Measurements from ENCODE around the gene MIA3.
A peak's percentile ranks its signal among the peaks of the same experiment; 100 is the strongest.
"Not testable (repeated sequence)": the region's sequence is repeated elsewhere in the genome, so short reads cannot be mapped to it uniquely, and the experiment has no call there.

The MIA3 gene

GRCh38 chr1:222623458-222623857 is 5.6 kb downstream of the MIA3 start:
- no peak for DNase-seq

GRCh38 chr1:222624214-222624613 is 6.3 kb downstream of the MIA3 start:
- DNase-seq, result no peak

DNA sequence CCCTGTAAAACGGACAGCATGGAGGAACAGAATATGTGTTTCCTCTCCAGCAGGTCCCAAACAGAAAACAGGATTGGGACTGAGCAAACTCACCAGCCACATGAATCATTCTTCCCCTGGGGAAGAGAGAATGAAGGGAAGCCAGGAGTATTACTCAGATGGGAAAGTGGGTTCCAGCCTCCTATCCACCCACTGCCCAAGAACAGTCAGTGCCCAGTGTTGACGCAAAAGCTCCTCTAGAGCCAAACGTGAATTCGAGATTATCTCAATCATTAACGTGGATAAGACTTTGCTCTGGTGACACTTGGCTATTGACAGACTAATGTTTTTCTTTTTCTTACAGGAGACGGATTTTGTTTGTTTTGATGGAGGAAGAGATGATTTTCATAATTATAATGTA is 9.3 kb downstream of the MIA3 start:
- no peak for DNase-seq

- no peak for DNase-seq
Measured at GRCh38 chr1:222629921-222630535, 12.1 kb downstream of the MIA3 start.

DNA sequence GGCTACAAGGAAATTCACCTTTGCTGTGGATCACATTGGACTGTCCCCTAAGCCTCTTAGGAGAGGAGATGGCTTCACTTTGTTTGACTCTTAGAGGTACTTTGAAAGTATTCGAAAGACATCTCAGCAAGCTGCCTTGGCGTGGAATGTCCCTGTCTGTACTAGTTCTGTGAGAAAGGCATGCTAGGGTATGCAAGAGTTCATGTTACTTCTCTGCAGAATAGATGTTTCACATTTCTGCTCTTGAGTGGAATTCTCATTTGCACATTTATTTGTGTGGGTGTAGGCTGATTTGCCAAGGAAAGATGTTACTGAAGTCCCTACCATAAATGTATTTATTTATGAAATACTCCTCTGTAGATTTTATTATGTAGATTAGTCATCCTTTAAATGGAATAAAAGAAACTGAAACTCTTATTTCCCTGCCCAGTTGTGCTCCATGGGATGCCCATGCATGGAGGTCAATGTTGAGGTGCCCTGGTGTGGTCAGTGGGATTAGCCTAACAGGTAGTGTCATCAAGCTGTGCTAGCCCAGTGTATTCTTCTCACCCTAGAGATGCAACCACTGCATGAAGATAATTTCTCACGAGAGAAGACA is 13.8 kb downstream of the MIA3 start:
- no peak for DNase-seq

GRCh38 chr1:222632749-222633148 is 14.9 kb downstream of the MIA3 start:
- no peak for DNase-seq

DNA sequence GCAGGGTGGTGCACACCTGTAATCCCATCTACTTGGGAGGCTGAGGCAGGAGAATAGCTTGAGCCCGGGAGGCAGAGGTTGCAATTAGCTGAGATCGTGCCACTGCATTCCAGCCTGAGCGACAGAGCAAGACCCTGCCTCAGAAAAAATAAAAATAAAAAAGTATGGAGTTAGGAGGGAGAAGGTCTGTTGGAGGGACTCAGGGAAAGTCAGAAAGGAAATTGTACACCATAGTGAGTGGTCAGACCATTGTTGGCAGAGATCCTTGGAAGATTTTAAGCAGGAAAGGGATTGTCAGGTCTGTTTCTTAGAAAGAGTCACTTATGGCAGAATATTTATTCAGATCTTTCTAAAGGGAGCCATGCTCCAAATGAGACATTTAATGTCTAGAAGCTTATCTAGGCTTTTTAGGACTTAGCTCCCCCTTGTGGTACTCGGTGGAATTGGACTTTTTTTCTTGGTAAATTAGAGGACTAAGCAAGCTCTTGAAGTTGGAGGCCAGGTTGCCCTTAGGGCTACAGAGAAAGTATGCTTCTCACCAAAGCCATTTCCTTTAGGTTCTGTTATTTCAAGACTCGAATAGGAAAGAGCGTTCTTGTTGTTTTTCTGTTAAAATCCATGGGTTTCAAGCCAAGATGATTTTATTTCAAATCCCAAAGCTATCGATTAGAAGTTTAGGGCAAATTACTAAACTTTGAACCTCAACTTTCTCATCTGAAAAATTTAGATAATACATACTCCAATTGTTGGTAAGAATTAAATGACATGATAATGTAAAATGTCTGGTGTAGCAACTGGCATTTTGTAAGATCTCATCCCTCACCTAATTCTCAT is 16.5 kb downstream of the MIA3 start:
- DNase-seq, result peak; percentile 65

DNA sequence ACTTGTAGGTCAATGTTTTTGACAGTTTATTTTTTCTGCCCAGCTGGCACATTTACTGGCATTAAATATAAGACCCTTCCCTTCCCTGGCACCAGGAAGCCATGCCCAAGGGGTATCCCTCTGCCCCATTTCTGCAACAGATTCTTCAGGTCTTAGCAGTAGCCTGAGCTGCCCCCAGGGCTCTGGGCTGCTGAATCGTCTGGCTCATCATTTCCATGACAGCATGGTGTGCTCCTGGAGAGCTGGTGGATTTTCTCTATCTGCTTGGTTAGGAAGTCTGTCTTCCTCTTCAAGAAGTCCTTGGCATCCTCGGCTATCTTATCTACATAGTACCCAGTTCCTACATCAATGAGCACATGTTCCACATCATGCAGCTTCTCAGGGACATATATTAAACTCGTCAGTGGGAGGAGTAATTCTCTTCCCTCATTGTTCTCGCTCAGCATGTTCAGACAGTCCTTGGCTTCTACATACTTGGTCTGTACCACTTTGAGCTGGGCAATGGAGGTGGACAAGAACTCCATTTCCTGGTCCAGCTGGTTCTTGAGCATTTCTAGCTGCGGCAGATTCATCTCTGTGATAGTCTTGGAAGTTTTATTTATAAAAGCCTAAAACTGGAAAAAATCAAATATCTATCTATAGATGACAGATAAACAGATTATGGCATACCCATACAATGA is 23.5 kb downstream of the MIA3 start:
- no peak for DNase-seq

DNA sequence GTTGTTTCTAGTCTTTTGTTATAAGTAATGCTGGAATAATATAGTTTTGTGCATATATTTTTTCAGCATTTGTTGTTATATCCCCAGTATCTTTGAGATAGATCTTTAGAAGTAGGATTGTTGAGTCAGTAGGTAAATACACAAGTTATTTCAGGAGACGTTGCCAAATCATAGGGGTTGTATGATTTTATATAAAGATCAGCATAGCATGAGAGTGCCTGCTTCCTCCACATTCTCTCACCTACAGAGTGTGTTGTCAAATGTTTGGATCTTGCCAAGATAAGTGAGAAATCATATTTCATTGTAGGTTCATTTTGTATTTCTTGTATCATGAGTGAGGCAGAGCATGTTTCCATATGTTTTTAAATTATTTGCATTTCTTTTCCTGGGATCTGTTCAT is 24.6 kb downstream of the MIA3 start:
- DNase-seq, result no peak

DNA sequence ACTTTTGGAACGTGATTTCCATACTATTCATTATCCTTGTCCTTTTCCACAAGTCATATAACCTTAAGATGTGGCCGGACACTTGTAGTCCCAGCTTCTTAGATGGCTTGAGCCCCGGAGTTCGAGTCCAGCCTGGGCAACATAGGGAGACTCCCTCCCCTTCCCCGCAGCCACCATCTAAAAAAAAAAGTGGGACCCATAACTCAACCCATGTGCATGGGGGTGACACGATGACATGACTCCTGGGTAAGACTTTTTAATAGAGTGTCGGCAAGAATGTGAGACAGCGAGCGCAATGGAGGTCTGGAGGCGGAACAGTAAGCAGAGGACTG is 25.7 kb downstream of the MIA3 start:
- no peak for DNase-seq

- peak; percentile 95 for DNase-seq
Measured at GRCh38 chr1:222643938-222644635, 26.2 kb downstream of the MIA3 start.

DNA sequence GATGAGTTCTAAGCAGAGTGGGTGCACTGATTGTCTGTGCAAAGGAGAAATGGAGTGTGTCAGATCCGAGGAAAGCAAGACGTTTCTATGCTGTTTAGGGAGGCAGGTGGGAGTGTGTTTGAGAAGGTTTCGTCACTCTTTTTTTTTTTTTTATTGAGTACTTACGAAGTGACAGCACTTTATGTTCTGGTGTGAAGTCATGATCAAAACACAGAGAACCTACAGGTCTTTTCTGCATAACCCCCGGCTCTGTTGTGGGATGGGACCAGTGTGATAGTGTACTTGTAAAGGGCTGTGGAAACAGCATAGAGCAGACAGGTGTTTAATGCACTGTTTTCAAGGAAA is 26.7 kb downstream of the MIA3 start:
- DNase-seq, result peak; percentile 29

GRCh38 chr1:222652676-222653075 is 34.8 kb downstream of the MIA3 start:
- DNase-seq, result no peak

DNA sequence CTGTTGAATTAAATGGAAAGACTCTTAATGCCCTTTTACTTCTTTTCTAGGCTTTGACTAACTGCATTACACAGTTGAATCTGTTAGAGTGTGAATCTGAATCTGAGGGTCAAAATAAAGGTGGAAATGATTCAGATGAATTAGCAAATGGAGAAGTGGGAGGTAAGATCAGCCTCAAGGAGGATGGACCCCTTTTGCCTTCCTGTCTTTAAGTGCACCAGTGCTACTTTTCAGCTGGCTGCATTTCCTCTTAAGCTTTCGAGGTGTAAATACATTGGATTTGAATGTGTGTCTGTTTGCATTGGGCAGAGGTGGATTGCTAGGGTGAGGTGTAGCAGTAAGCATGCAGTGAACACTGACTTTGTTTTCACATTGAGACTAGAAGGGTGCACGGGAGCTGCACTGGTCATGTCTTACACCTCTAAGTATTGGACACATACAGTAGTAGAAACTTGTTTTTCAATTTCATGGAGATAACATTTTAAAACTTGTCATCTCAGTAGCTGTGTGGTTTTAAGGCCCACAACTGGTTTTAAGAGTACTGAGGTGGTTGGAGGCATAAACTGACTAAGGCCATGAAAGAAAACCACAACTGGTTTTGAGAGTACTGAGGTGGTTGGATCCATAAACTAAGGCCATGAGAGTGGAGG is 35.4 kb downstream of the MIA3 start:
- DNase-seq, result no peak

- DNase-seq, result peak; percentile 68
Measured at GRCh38 chr1:222654849-222655248, 37.0 kb downstream of the MIA3 start.

DNA sequence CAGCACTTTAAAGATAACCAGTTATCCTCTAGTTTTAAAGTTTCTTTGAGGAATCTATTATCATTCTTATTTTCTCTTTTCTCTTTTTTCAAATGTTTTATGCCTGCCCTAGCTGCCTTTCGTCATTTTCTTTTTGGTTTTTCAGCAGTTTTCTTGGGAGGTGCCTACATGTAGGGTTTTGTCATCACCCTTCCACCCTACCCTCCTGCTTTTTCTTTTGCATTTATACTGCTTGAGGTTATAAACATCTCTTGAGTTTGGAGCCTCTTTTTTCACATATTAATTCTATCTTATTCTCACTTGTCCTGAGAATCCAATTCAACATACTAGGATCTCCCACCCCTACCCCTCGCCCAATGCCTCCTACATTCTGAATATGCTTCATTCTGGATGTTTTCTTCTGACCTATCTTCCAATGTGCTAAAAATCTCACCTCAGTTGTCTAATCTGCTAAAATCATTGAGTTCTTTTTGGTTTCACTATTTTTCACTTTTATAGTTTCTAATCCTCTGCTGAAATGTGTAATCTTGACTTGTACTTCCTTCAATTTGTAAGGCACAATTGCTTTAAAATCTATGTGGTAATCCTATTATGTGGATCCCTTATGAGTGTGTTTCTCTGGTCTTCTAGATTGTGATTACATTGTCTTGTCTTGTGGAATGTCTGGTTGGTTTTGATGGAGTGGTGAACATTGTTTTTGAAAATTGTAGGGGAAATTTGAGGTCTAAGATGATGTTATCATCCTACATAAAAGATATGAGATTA is 38.7 kb downstream of the MIA3 start:
- DNase-seq, result no peak

DNA sequence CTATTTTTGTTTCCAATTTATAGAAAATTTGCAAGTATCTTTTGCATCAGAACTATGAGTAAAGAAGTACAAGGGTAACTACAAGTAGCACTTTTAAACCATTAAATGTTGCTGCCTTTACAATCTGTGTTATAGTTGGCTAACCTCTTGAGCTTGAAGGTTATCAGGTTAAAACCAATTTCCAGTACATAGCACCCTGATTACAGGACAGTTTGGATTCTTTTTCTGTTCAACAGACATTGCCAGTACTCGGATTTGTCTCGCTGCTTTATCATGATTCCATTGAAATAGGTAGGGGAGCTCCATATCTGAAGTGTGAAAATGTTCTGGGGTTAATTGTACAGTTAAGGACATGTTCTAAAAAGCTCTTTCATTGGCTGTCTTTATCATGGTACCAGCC is 40.0 kb downstream of the MIA3 start:
- no peak for DNase-seq

DNA sequence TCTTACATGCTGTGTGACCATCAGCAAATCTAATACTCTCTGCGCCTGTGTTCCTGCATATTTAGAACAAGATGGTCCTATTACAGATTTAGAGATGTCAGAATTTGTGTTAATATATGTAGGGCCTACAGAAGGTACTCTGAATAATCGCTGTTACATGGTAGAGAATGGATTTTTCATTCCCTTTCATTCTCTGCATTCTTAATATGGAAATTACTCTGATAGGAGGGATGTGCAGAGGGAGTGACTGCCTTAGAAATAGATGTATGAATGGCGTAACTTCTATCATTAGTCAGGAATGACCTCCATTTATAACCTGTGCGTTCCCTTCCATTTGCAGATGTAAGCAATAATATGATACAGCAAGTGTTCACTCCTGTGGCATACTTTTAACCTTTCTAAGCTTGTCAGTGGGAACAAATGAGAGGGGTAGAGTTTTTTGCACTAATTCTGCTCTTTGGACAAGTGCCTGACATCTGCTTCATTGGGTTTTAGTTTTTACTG is 45.6 kb downstream of the MIA3 start:
- no peak for DNase-seq

DNA sequence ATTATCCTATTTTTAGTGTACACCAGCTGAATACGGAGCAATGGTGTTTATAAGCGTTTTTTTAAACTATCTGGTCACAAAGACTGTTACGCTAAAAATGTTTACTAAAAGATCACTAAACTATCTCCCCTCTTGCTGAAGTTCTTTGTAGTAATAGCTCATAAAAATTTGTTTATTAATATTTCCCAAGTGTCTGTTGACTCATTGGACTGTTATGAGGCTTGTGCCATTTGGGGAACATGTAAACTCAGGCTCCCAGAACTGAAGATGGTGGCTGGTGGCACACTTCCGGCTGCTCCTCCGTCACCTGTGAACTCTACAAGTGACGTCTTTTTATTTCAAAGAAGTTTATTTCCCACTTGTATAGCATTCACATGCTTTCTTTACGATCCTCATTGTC is 48.1 kb downstream of the MIA3 start:
- DNase-seq, result no peak

GRCh38 chr1:222668184-222668583 is 50.3 kb downstream of the MIA3 start:
- not testable (repeated sequence) for DNase-seq

GRCh38 chr1:222669107-222669506 is 51.2 kb downstream of the MIA3 start:
- not testable (repeated sequence) for DNase-seq

- DNase-seq, result no peak
Measured at GRCh38 chr1:222670110-222670509, 52.2 kb downstream of the MIA3 start.
